Measurements from ENCODE around the gene PAX5. TPM values are rescaled to one million over a fixed set of nuclear protein-coding genes. Genes with fewer than 3 reads are reported as not detected.

The PAX5 gene
- total and polyA plus RNA-seq, 2 of the 13 experiments (the other 11 are each of a cell fraction or from before 2014, with no cell fraction given): not detected

- no peak for ATAC-seq
- intact Hi-C loops (cut with micrococcal nuclease; ENCODE audit: unreplicated experiment): loop anchor here (2.0 to 5.0 kb wide), 2 partner anchors 119 to 193 kb away; no protein-coding TSS in a partner anchor
- POLR2A ChIA-PET: no interaction called here
Observed at GRCh38 chr9:36991516-36992134, 42.4 kb downstream of the PAX5 start.

More at GRCh38 chr9:36991516-36992134, 42.4 kb downstream of the PAX5 start:
- FAIRE-seq (no peak), DNase-seq (ENCODE audit: low spot score) (no peak)
- Histone ChIP-seq H3K36me3 (replicated peaks in 1 of 2; ENCODE audit: control insufficient read depth in 1 of 2, insufficient read depth in 2 of 2, low read length in 2 of 2) (no peaks in the 10 kb centered on the region), H3K27me3 (ENCODE audit: control insufficient read depth in 1 of 2, insufficient read depth in 2 of 2, low read length in 2 of 2) (peaks cover 5 to 22% of the 10 kb centered on the region in 2 experiments), H3K9me3 (ENCODE audit: low read length) (peaks cover 10% of the 10 kb centered on the region), H3K4me3 (replicated peaks in 1 of 3; ENCODE audit: insufficient read depth in 1 of 3, low read depth in 2 of 3, low read length in 3 of 3) (no peak overlapping the region), H4K20me1 (ENCODE audit: insufficient read depth, low read length) (no peaks in the 10 kb centered on the region), H3K4me2 (ENCODE audit: low read depth, low read length) (no peak overlapping the region), H3K79me2 (ENCODE audit: insufficient read depth, low read length) (no peaks in the 10 kb centered on the region), H2AFZ (ENCODE audit: low read length) (no peak overlapping the region), H3K4me1 (ENCODE audit: insufficient read depth, low read length) (0 out of 2 replicates have a peak, but pooled peaks cover 5% of the 10 kb centered on the region), H3K9ac (ENCODE audit: insufficient read depth, low read depth, low read length) (no peak overlapping the region), H3K27ac (ENCODE audit: extremely low read length, insufficient read depth, low read length) (no peak overlapping the region)
- in situ Hi-C loops (cut with HindIII; ENCODE audit: extremely low pct_ligation_motif_present, low pct_unique_long_range_greater_than_20kb): loop anchor here (10.0 kb wide), 1 partner anchor 273 kb away; no protein-coding TSS in a partner anchor
- 13% methylated on average over 6 of the region's 6 CpGs for WGBS (ENCODE audit: low lambda C conversion rate)
- CTCF ChIA-PET (ENCODE audit: low intra/inter-chr PET ratio, low total read pairs): interaction anchor here (1.6 to 2.3 kb wide), 2 partner anchors 119 to 193 kb away, joined by 5 to 19 read pairs; no protein-coding TSS in a partner anchor
- TF ChIP-seq CTCF (CRISPR knock-in tag; IDR thresholded peaks at IDR 0.05) (peak; percentile 74), BCL6 (CRISPR knock-in tag; IDR thresholded peaks at IDR 0.05) (no peak), RAD21 (CRISPR knock-in tag; IDR thresholded peaks at IDR 0.05) (peak; percentile 62), MAX (IDR thresholded peaks at IDR 0.05) (no peak), STAG1 (CRISPR knock-in tag; IDR thresholded peaks at IDR 0.05) (peak; percentile 69), ZBED4 (CRISPR knock-in tag; IDR thresholded peaks at IDR 0.05; ENCODE audit: borderline replicate concordance) (no peak), ZNF451 (CRISPR knock-in tag; IDR thresholded peaks at IDR 0.05) (no peak), SMC3 (IDR thresholded peaks at IDR 0.05; ENCODE audit: low read length) (peak; percentile 37; the same call in 1 of the 2 replicates), ZNF280B (CRISPR knock-in tag; IDR thresholded peaks at IDR 0.05; ENCODE audit: borderline replicate concordance) (peak; percentile 91), JUNB (CRISPR knock-in tag; IDR thresholded peaks at IDR 0.05; ENCODE audit: borderline replicate concordance) (no peak), CHCHD3 (CRISPR knock-in tag; IDR thresholded peaks at IDR 0.05) (no peak), KAT2B (IDR thresholded peaks at IDR 0.05; ENCODE audit: borderline replicate concordance, low read depth, low read length) (no peak), ZSCAN25 (CRISPR knock-in tag; IDR thresholded peaks at IDR 0.05) (no peak), ZFY (CRISPR knock-in tag; IDR thresholded peaks at IDR 0.05) (no peak), RCOR2 (CRISPR knock-in tag; IDR thresholded peaks at IDR 0.05) (no peak), SALL2 (CRISPR knock-in tag; IDR thresholded peaks at IDR 0.05) (no peak)
- BruUV-seq (replicated peaks): no TSS peak

All from HepG2 (cell line).